NCI-H1694 treated with DMSO at 0.1 percent for 48 hours (cell line): ENCODE data around the gene MAGEC2.

Source experiments
- DNase-seq: peaks from one replicate; lab custom pipeline; 2025; lab: John Stamatoyannopoulos, UW

The MAGEC2 gene, protein sequence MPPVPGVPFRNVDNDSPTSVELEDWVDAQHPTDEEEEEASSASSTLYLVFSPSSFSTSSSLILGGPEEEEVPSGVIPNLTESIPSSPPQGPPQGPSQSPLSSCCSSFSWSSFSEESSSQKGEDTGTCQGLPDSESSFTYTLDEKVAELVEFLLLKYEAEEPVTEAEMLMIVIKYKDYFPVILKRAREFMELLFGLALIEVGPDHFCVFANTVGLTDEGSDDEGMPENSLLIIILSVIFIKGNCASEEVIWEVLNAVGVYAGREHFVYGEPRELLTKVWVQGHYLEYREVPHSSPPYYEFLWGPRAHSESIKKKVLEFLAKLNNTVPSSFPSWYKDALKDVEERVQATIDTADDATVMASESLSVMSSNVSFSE

DNA sequence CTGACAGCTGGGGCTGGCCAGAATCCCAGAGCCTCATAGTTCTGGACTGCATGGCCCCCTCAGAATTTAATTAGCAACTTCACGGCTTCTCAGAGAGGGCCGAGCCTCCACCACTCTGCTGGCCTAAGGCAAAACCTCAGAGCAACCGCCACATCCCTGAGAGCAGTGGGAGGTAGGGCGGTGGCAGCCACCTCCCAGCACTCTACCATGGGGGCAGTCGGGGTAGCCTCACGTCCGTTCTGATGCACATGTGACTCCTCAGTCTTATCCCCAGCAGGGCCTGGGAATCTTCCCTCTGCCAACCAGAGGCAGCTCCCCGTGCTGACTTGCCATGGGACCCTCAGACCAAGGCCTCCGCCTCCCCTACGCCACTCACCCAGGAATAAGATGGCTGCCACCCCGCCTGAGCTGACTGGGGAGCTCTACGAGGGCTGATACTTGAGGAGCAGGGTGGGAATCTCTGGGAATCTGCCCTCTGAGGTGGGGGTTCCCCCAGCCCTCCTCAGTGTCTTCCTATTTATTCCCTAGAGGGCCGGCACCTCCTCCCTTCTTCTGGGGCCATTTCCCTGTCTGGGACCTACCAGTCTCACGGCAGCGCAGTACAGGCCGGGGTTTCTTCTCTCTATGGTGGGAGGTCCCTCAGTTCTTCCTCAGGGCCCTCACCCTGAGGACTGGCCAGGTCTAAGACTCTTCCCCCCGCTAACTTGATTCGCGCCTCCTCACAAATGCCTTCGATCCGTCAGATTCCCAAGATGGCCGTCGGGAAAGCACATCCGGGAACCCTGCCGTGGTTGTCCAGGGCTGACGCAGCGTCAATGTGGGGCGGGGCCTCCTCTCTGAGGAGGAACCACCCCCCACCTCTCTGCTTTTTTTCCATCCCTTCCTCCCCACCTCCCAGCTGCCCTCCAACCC lies at the start of gene MAGEC2:
TSS of gene MAGEC2 (minus strand) at position 769 of the 912 bp plus-strand sequence. CDS start 1,303 bp downstream, outside the sequence.
- no peak for DNase-seq

GRCh38 chrX:142251680-142252079 lies 46.6 kb upstream of the MAGEC2 start:
- DNase-seq: no peak

GRCh38 chrX:142251202-142251601 lies 46.1 kb upstream of the MAGEC2 start:
- no peak for DNase-seq

DNA sequence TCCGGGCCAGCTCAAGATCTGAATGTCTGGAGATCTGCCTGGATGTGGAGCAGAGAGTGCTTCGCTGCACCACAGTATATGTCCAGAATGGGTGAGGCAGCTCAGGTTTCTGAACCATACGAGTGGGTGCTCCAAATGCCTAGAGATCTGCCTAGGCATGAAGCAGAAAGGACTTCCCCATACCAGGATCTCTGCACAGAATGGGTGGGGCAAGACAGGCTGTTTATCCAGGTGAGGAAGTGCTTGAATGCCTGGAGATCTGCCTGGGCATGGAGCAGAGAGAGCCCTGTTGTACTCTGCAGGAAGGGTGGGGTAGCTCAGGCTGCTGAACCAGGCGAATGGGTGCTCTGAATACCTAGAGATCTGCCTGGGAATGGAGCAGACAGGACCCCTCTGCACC lies 45.4 kb upstream of the MAGEC2 start:
- DNase-seq: no peak

GRCh38 chrX:142249721-142250120 lies 44.6 kb upstream of the MAGEC2 start:
- DNase-seq: no peak

- no peak for DNase-seq
Measured at GRCh38 chrX:142244568-142244967, 39.5 kb upstream of the MAGEC2 start.

DNA sequence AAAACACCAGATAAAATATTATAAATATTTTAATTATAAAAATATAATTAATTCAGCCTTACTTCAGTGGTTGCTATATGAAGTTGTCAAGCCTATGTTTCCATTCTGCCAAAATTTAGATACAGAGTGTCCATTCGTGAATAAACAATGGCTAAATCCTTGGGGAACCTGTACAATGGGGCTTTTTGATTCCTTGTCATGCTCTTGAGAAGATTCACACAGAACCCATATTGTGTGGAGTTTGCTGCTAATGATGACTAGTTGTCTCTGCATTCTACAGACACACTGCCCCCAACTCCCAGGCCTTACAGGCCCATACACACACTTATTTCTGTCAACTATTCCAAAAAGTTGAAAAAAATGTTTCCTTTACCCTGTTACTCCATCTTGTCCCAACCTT lies 33.4 kb upstream of the MAGEC2 start:
- no peak for DNase-seq

- no peak for DNase-seq
Measured at GRCh38 chrX:142233400-142233799, 28.3 kb upstream of the MAGEC2 start.

- no peak for DNase-seq
Measured at GRCh38 chrX:142214081-142214480, 9.0 kb upstream of the MAGEC2 start.

- no peak for DNase-seq
Measured at GRCh38 chrX:142201113-142201512, 4.0 kb downstream of the MAGEC2 start.

DNA sequence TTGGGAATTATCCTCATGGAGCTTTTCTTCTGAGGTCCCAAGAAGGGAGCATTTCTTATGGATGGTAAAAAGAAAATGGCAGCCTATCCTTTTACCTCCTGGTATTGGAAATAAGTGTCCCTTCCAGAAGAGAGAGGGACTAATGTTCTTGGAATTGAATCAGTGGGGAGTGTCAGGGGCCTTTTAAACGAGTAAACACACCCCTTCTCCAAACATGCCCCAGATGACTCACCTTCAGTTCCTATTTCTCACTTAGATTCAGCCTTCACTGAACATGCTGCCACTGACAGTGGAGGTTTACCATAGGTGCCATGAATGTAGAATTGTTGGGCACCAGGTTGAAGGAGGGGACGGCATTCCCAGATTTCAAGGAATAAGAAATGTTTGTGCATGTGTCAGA lies 19.0 kb downstream of the MAGEC2 start:
- DNase-seq: no peak

GRCh38 chrX:142184756-142185602 lies 20.1 kb downstream of the MAGEC2 start:
- DNase-seq: no peak

- no peak for DNase-seq
Measured at GRCh38 chrX:142156567-142156966, 48.5 kb downstream of the MAGEC2 start.
